Head of caudate nucleus (tissue), 42 donors: ENCODE measurements around the gene CGN.
A peak's percentile ranks its signal among the peaks of the same experiment; 100 is the strongest.

Experiments
- DNase-seq, 42 donors: peaks; one replicate each; pipeline versions ENCODE4 v3.0.0 to v3.0.0-alpha.2; 2020 to 2021; ENCODE audit warnings: mixed read lengths in 7 of 42
- intact Hi-C: fragments of 100-400 bp; cut with DNase I; formaldehyde crosslinking; loops from one replicate; pipeline ENCODE4 v1.15.0; 2022

CGN gene

GRCh38 chr1:151540021-151540981 is 29.1 kb downstream of the CGN start, which contains the start of gene TUFT1:
Gene TUFT1, plus strand, starts transcription at chr1:151540309. Its CDS starts 58 bp downstream, at chr1:151540367.
- intact Hi-C loops = no loop called here

GRCh38 chr1:151540982-151541377 is 29.8 kb downstream of the CGN start:
- peak in 7 of 42 donors; percentile 2 to 47 (median 11) for DNase-seq
- intact Hi-C loops = no loop called here

More at GRCh38 chr1:151540021-151540981, 29.1 kb downstream of the CGN start, which contains the start of gene TUFT1:
- peak; percentile 82 to 97 (median 92) for DNase-seq

GRCh38 chr1:151541752-151542151 is 30.6 kb downstream of the CGN start:
- intact Hi-C loops = no loop called here
- DNase-seq = no peak

- intact Hi-C loops = no loop called here
- DNase-seq = peak in 1 of 42 donors; percentile 10
Measured at GRCh38 chr1:151542710-151543129, 31.5 kb downstream of the CGN start.

- intact Hi-C loops = no loop called here
Measured at GRCh38 chr1:151545542-151545941, 34.4 kb downstream of the CGN start.

GRCh38 chr1:151546011-151546925 is 35.1 kb downstream of the CGN start:
- intact Hi-C loops = no loop called here
- DNase-seq = no peak

More at GRCh38 chr1:151545542-151545941, 34.4 kb downstream of the CGN start:
- no peak for DNase-seq

GRCh38 chr1:151547119-151547899 is 36.1 kb downstream of the CGN start:
- intact Hi-C loops = no loop called here
- no peak for DNase-seq

- intact Hi-C loops = no loop called here
- no peak for DNase-seq
Measured at GRCh38 chr1:151547900-151548230, 36.7 kb downstream of the CGN start.

GRCh38 chr1:151549199-151549598 is 38.0 kb downstream of the CGN start:
- intact Hi-C loops = no loop called here
- DNase-seq = no peak

GRCh38 chr1:151553659-151554058 is 42.5 kb downstream of the CGN start:
- intact Hi-C loops = no loop called here

GRCh38 chr1:151556052-151556451 is 44.9 kb downstream of the CGN start:
- no peak for DNase-seq
- intact Hi-C loops = no loop called here

More at GRCh38 chr1:151553659-151554058, 42.5 kb downstream of the CGN start:
- DNase-seq = no peak

GRCh38 chr1:151562661-151563060 is 51.5 kb downstream of the CGN start:
- DNase-seq = no peak
- intact Hi-C loops = no loop called here

GRCh38 chr1:151563376-151563775 is 52.2 kb downstream of the CGN start:
- intact Hi-C loops = no loop called here
- DNase-seq = no peak

- intact Hi-C loops = no loop called here
- DNase-seq = no peak
Measured at GRCh38 chr1:151565502-151566189, 54.5 kb downstream of the CGN start.

- intact Hi-C loops = no loop called here
Measured at GRCh38 chr1:151568626-151569088, 57.5 kb downstream of the CGN start.

GRCh38 chr1:151570819-151571218 is 59.6 kb downstream of the CGN start:
- intact Hi-C loops = no loop called here

More at GRCh38 chr1:151568626-151569088, 57.5 kb downstream of the CGN start:
- no peak for DNase-seq

GRCh38 chr1:151574575-151575529 is 63.7 kb downstream of the CGN start:
- intact Hi-C loops = no loop called here
- DNase-seq = no peak

More at GRCh38 chr1:151570819-151571218, 59.6 kb downstream of the CGN start:
- DNase-seq = no peak
